Hematopoietic multipotent progenitor cell (in vitro differentiated cells): Measurements from ENCODE around the gene CHST14. TPM values are rescaled to one million over a fixed set of nuclear protein-coding genes. Genes with fewer than 3 reads are reported as not detected.

Experiments used
- DNase-seq, 3 donors: peaks; one replicate each; pipeline ENCODE4 v3.0.0-alpha.2; 2011 to 2015; ENCODE audit warnings: low read depth in 2 of 3, low spot score in 2 of 3
- total RNA-seq: library from RNA; depleted of rRNA; stranded (reverse); fragments of >200 nt; gene quantifications from one replicate; pipeline ENCODE4 v1.2.3, GENCODE V29; 2012

CHST14 gene, protein sequence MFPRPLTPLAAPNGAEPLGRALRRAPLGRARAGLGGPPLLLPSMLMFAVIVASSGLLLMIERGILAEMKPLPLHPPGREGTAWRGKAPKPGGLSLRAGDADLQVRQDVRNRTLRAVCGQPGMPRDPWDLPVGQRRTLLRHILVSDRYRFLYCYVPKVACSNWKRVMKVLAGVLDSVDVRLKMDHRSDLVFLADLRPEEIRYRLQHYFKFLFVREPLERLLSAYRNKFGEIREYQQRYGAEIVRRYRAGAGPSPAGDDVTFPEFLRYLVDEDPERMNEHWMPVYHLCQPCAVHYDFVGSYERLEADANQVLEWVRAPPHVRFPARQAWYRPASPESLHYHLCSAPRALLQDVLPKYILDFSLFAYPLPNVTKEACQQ
- 18.0 TPM for total RNA-seq

DNA sequence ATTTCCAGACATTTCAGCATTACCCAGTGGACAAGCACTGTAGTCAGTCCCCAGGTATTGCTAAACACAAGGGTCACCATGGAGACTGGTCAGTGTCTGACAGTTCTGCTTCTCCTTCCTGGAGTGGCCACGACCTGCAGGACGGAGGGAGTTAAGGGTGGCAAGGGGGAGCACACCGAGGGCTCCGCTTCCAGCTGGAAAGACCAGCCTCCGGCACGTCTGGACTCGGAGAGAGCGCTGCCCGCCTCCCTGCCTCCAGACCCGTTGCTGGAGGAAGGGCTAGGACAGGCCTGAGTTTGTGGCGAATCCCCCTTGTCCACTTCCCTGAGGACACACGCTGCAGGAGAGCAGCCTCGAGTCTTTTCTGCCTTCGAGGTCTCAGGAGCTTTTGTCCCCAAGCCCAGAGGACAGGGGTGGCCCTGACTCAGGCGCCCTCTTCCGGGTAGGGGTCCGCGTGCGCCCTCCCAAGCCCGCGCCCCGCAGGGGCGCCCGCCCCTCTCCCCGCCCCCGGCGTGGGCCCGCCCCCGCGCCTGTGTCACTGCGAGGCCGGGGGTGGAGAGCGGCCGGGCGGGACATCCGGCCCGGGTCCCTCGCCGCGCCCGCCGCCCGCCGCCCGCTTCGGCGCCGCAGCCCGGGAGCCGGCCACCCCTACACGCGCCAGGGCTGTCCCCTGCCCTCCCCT, at the start of gene CHST14:
Gene CHST14, plus strand, starts transcription at position 562 of the 682 bp plus-strand sequence. CDS start 230 bp downstream, outside the sequence.
- peak in 2 of 3 donors; percentile 71 to 79 for DNase-seq

DNA sequence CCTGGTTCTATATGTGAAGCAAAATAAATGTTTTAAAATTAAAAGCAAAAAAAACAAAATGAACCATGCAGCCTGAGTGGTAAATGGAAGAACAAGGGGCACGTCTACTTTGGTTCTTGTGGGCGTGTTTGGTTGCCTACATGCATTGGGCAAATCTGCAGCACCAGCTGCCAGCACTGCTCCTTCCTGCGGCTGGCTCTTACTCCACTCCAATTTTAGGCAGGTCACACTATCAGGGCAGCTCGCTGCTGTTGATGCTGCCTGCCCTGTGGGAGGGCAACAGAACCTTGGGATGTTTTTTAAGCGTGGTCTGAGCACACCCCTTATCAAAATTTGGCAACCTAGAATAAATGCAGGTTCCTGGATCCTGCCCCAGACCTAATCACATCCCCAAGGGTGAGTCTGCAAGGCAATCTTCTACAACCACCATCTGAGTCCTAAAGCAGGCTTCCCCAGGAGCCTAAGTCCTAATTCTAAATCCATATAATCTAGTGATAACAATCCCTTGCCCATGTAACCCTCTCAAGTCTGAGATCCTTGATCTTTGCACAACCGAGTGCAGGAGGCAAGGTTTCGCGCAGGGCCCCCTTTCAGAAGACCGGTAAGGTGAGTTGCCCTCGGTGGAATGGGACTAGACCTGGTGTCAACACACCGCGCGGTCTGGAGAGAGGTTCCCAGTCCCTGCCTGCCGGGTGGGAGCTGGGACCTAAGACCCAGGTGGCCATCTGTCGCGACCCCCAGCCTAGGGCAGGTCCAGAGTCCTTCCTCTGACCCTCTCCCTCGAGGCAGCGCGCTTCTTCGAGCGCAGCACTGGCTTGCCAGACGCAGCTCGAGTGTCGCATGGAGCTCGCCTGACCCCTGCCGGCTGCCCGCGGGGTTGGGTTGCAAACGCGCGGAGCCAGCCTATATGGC, 49.3 kb upstream of the CHST14 start:
- DNase-seq, result peak; percentile 61 to 79 (median 66)

DNA sequence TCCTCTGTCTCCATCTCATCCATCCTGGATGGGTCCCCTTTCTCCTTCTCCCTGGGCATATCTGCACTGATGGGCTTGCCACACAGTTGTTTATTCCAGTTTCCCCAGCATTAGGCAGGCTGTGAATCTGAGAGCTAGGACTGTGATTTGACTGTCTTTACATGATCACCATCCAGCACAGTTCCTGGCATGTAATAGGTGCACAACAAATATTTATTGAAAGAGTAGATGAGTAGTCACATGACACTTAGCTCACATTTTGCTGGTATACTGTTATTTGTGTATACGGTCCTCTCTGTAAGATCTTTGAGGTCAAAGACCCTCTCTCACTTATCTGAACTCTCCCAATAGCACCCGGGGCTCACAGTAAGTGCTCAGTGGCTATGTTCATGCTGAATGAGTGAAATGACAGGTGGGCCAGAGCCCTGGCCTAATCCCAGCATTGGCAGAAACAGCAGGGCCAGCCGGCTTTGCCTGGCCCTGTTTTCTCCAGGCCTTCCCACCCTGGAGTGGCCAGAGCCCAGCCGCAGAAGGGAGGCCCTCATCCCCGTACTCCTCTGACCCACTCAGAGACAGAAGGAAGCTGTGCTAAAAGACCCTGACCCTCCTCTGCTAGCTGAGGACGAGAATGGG, 46.2 kb upstream of the CHST14 start:
- no peak for DNase-seq

DNA sequence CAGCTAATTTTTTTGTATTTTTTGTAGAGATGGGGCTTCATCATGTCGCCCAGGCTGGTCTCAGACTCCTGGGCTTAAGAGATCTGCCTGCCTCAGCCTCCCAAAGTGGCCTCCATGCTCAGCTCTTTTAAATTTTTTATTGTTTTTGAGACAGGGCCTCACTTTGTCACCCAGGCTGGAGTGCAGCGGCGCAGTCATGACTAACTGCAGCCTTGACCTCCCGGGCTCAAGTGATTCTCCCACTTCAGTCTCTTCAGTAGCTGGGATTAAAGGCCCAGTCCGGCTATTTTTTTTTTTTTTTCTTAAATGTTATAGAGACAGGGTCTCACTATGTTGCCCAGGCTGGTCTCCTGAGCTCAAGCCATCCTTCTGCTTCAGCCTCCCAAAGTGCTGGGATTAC, 45.1 kb upstream of the CHST14 start:
- no peak for DNase-seq

DNA sequence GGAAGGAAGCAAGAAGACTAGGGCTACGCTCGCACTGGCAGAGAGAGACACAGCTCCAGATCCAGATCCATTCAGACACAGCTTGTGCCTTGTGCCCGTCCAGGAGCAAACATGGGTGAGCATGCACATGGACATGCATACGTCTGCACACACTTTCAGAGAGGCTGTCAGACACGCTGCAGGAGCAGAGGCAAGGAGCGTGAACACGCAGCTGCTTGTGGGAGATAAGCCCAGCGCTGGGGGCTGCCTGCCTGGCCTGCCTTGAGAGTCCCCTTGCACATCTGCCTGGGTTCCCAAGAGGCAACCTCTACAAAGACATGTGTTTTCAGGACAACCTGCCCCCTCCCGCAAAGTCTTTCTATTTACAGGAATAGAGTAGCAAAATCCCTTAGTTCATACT, 43.6 kb upstream of the CHST14 start:
- DNase-seq, result no peak

DNA sequence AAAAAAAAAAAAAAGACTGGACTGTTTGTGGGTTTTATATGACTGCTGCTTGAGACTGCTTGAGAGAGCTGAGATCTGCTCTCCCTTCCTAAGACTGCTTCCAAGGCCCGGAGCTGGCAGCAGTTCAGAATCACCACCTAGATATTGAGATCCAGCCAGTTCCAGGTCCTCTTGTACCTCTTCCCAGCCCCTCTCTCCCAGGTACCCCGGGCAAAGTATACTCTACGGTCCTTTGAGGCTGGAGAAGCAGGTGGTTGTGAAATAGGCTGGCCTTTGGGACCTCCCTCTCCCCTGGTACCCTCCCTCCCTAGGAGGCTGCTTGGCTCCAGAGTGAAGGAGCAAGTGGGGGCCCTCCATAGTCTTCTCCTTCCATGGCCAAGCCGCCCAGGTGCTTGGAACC, 42.6 kb upstream of the CHST14 start:
- no peak for DNase-seq

DNA sequence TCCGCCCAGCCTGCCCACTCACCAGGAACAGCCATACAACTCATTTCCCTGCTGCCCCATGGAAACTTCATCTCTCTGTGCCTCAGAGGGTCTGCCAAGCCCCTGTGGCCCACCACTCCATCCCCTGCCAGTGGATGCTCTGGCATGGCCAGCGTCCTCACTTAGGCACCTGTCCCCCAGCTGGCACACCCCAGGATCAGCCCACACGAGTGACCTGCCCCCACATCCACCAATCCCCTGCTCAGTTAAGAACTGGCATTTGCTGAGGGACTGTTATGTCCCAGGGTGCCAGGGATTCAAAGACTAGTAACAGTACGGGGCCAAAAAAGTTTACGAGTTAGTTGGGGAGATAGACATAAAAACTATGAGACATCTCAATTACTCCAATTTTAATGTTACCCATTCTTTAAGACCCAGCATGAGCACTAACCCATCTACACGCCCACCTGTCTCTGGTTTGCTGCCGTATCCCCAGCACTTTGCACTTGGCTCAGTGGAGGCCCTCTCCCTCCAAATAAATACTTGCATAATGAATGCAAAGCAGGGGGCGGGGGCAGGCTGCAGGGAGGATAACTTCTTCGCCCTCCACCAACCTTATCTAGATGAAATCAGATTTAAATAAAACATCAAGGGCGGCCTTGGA, 41.6 kb upstream of the CHST14 start:
- no peak for DNase-seq

DNA sequence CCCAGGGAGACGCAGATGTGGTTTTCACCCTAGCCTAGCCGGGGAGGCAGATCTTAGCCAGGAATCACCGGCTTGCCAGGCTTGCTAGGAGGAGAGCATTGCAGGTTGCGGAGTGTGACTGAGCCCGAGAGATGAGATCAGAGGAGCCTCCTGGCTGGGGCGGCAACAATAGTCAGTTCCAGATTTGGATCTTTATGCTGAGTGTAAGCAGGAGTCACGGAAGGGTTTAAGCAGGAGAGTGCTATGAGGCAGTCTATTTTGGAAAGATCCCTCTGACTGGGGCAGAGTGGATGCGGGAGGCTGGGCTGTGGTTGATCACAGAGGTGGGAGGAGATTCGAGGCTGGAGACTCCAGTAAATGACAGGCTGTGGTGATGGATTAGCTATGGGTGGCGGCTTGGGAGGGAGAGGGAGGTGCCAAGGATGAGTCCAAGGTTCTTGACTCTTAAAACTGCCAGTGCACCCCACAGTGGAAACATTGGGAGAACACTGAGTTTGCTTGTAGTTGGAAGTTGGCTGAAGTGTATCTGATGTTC, 40.4 kb upstream of the CHST14 start:
- no peak for DNase-seq

DNA sequence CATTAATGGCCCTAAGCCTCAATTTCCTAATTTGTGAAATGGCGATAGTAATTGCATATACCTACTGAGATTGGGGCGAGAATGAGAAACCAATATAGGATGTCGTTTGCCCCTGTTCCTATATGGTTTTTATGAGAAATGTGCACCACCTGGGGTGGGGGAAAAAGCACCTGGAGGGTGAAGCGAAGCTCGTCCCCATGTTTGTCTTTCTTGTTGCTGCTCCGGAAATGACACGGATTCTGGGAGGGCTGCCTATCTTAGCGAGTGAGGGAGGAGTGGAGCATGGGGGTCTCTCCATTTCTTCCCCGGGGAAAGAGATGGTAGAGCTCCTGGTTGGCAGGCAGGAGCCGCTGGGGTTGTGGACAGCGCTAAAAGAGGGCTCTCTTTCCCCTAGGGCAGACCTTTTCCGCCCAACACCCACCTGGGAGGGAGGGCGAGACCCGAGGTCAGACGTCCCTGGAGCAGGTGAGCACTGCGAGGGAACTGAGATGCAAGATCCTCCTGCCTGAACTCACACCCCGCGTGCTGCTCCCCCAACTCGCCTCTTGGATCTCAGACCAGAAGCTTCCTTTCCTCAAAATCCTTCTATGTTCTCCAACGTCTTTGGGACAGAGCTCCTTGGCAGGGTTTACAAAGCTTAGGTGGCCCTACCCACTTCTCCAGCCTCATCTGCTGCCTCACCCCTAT, 35.6 kb upstream of the CHST14 start:
- no peak for DNase-seq

DNA sequence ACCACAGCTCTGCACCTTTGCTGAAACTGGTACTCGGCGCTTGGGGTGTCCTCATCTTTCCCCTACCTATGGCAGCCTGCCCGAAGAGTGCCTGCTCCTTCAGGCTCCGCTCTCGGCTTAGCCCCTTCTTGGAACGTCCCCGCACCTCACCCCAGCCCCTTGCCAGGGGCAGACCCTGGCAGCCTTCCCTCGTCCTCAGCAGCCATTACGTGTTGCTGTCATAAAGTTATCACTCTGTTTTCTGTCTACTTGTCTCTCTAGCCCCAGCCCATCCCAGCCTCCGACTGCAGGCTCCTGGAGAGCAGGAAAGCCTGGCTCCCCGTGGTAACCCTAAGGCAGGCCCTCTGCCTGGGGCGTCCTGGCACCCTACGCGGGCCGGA, 35.1 kb upstream of the CHST14 start:
- peak in 1 of 3 donors; percentile 6 for DNase-seq

DNA sequence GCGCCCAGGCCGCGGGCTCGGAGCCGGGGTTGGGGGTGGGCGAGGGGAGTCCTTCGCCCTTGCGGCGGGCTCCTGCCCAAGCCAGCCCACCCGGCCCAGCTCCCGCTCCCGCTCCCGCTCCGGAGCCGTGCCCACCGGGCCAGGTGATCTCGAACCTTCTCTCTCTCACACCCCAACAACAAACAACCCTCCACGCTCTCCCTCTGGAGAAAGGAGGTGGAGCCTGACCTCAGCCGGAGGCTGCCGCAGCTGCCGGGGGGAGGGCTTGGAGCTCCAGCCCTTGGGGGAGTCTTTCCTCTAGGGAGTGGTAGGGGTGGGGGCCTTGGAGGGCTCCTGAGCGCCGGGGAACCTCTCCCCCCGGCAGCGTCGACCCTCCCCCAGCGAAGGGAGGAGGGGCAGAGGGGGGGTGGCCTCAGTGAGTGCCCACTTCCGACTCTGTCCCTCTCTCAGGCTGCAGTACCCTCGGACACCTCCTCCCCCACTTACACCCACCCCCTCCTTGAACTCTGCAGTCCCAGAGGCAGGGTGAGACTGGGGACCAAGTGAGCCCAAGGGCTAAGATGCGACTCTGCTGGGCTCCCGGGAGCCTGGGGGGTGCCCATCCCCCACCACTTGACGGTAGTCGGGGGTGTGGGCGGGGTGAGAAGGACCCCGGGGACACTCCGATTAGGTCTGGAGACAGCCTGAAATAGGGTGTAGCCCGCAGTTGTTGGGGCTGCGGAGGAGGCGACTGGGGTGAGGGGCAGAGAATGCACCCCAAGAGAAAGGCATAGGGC, 34.5 kb upstream of the CHST14 start:
- DNase-seq, result peak in 1 of 3 donors; percentile 25

DNA sequence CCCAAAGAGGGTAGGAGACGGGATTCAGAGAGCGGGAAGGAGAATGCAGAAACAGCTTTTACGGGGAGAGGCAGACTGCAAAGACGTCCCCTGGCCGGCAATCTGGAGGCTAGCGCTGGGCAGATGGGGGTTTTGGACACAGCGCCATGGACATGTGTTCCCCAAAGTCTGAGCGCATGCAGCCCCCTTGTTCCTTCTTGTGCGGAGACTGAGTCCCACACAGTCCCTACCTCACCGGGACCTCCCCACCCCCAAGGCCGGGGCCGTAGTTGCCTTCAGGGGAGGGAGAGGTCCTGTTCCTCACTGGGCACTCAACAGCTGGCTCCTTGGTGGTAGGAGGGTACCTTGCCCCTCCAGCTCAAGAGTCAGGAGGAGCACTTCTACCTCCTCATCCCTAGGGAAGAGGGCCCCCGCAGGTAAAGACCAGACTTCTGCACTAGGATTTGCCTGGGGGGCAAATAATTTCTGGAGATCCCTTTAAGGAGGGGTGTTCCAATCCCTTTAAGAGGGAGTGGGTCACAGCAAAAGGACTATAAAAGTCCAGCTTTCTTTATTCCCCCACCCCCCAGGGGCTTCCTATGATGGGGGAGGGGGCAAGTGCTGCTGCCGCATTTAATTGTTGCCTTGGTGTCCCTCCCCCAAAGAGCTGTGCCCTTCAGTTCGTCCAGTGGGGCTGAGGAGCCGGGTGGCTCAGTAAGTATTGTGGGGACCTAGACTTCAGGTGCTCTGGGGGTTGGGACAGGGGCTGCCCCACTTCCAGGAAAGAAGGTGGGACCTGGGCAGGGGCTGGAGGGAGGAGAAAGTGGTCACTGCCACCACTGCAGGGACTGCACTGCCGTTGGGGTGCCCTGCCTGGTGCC, 33.7 kb upstream of the CHST14 start:
- no peak for DNase-seq

DNA sequence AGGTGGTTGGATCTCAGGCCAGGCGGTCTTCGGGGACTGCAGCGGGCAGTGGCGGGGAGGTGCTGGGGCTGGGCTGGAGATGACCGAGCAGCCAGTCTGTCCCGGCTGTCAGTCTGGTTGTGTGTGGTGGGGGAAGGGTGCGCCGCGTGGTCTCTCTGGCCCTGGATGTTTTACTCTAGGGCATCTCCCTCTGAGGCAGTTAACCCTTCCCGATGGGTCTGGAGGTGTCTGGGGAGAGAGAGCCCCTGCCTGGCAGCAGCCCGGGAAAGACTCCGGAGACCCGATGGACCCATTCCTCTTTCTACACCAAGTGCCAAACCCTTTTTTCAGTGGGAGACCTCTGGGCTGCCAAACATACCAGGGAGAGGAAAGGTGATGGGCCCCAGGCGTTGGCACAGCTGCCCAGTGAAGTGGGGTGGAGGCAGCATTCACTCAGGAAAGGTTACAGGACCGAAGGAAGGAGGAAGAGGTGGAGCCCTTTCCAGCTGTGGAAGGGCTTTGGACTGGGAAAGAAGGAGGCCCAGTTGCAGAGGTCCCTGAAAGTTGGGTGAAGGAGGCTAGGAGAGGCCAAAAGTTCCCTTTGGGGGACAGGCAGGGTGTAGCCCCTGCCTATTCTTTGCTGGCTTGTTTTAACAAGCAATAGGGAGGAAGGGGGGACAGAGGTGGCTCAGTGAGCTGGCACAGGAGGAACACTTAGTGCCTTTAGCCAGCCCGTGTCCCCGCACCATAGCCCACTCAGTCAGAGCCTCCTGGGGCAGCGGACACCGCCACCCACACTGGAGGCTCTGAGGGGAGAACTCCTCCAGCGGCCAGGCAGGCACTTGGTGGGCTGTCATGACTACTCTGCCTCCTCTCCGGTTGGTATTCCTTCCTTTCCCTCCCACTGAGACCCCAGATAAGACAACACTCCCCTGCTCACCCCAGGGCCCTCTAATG, 32.8 kb upstream of the CHST14 start:
- DNase-seq, result no peak

DNA sequence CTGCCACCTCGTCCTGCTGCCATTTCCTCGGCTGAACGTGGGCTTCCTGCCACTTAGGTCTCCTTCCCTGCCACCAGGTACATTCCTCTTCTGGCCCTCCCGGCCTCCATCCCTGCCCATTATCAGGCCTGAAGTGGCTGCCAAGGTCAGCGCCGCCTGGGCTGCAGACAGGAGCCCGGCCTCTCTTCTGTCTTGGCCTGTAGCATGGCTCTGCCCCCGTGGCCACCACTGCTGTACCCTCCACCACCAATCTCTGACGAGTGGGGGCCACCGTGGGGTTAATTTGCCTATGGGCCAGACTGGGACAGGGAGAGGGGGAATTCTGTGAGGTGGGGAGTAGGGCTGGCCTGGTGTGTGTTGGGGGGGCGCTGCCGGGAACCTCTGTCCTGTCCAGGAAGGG, 32.1 kb upstream of the CHST14 start:
- no peak for DNase-seq

DNA sequence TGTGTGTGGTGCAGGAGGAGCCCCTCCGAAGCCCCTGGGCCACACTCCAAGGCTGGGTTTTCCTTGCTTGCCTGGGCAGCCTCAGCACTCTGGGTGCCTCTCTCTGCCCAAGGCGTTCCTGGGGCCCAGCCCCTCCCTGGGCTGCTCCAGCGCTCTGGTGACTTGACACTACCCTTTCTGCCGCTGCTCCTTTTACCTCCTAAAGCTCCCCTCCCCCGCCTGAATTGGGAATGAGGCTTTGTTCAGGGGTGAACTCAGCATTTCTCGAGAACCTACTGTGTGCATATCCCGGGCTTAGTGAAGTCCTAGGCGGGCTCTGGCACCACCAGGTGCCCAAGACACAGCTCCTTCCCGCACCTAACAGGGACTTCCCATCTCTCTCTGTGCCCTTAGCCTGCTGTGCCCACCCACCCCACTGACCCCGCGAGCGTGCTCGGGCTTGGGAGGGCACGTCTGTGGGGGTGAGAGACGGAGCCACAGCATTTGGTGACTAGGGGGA, 31.3 kb upstream of the CHST14 start:
- peak in 1 of 3 donors; percentile 15 for DNase-seq
